ENCODE results near the gene ZDHHC11B.
A peak's percentile ranks its signal among the peaks of the same experiment; 100 is the strongest.
"Not testable (repeated sequence)": the region's sequence is repeated elsewhere in the genome, so short reads cannot be mapped to it uniquely, and the experiment has no call there.

The ZDHHC11B gene

GRCh38 chr5:708374-708773 is 76.2 kb downstream of the ZDHHC11B start:
- H3K27me3 ChIP-seq; H3K4me3 ChIP-seq; intact Hi-C loops (cut with DNase I; ENCODE audit: low total_unique reads); H3K9me3 ChIP-seq; H3K27ac ChIP-seq; H3K36me3 ChIP-seq; H3K4me1 ChIP-seq; DNase-seq: not testable (repeated sequence)

GRCh38 chr5:706127-706526 is 78.4 kb downstream of the ZDHHC11B start:
- H3K27ac ChIP-seq; DNase-seq; H3K9me3 ChIP-seq; H3K36me3 ChIP-seq; H3K27me3 ChIP-seq; H3K4me3 ChIP-seq; H3K4me1 ChIP-seq; intact Hi-C loops (cut with DNase I; ENCODE audit: low total_unique reads): not testable (repeated sequence)

GRCh38 chr5:696753-697702 is 87.5 kb downstream of the ZDHHC11B start:
- intact Hi-C loops (cut with DNase I; ENCODE audit: low total_unique reads); DNase-seq; H3K27me3 ChIP-seq; H3K4me1 ChIP-seq; H3K4me3 ChIP-seq; H3K36me3 ChIP-seq; H3K27ac ChIP-seq: not testable (repeated sequence)
- peaks cover 0 to 35% (median 17%) of the 10 kb centered on the region in 3 donors for H3K9me3 ChIP-seq

- intact Hi-C loops (cut with DNase I; ENCODE audit: low total_unique reads); H3K4me1 ChIP-seq: not testable (repeated sequence)
Measured at GRCh38 chr5:696191-696590, 88.3 kb downstream of the ZDHHC11B start.

GRCh38 chr5:695475-695874 is 89.1 kb downstream of the ZDHHC11B start:
- H3K4me1 ChIP-seq; intact Hi-C loops (cut with DNase I; ENCODE audit: low total_unique reads); H3K27me3 ChIP-seq; DNase-seq; H3K27ac ChIP-seq; H3K36me3 ChIP-seq; H3K4me3 ChIP-seq: not testable (repeated sequence)
- peaks cover 0 to 27% (median 17%) of the 10 kb centered on the region in 3 donors for H3K9me3 ChIP-seq

More at GRCh38 chr5:696191-696590, 88.3 kb downstream of the ZDHHC11B start:
- not testable (repeated sequence) for H3K36me3 ChIP-seq, DNase-seq, H3K27ac ChIP-seq, H3K4me3 ChIP-seq, H3K27me3 ChIP-seq
- H3K9me3 ChIP-seq, result peaks cover 0 to 35% (median 17%) of the 10 kb centered on the region in 3 donors

- Histone ChIP-seq H3K4me3 (peak overlapping the region; percentile 59 to 73), H3K9me3 (peaks cover 0 to 17% (median 13%) of the 10 kb centered on the region in 3 donors)
- not testable (repeated sequence) for H3K27me3 ChIP-seq, H3K36me3 ChIP-seq, H3K4me1 ChIP-seq, DNase-seq, H3K27ac ChIP-seq
- intact Hi-C loops (cut with DNase I; ENCODE audit: low total_unique reads), result loop anchor here (5.0 kb wide), 1 partner anchor 88 kb away; the partner anchor contains the start of gene ZDHHC11B
Measured at GRCh38 chr5:694042-694431, 90.5 kb downstream of the ZDHHC11B start.

- not testable (repeated sequence) for H3K4me1 ChIP-seq, H3K36me3 ChIP-seq, H3K27me3 ChIP-seq
- H3K27ac ChIP-seq, result peak within 1 kb of the TSS; percentile 57 to 61
- DNase-seq, result peak; percentile 88 to 94
- peak within 1 kb of the TSS; percentile 59 to 73 for H3K4me3 ChIP-seq
- intact Hi-C loops (cut with DNase I; ENCODE audit: low total_unique reads), result loop anchor here (5.0 kb wide), 1 partner anchor 89 kb away; the partner anchor contains the start of gene ZDHHC11B
- H3K9me3 ChIP-seq, result peaks cover 0 to 12% (median 8%) of the 10 kb centered on the region in 3 donors
Measured at GRCh38 chr5:693271-694041, 91.1 kb downstream of the ZDHHC11B start, which contains the start of gene TPPP. Gene TPPP, minus strand, starts transcription at chr5:693352. Its CDS starts 15,292 bp downstream, at chr5:678060.

GRCh38 chr5:692529-693041 is 91.9 kb downstream of the ZDHHC11B start:
- peak overlapping the region; percentile 44 to 61 for H3K27ac ChIP-seq
- H3K27me3 ChIP-seq, H3K4me1 ChIP-seq, DNase-seq, H3K9me3 ChIP-seq, H3K36me3 ChIP-seq: not testable (repeated sequence)
- intact Hi-C loops (cut with DNase I; ENCODE audit: low total_unique reads), result loop anchor here (5.0 kb wide), 1 partner anchor 90 kb away; the partner anchor contains the start of gene ZDHHC11B
- H3K4me3 ChIP-seq, result peak overlapping the region; percentile 59 to 73

- intact Hi-C loops (cut with DNase I; ENCODE audit: low total_unique reads), result loop anchor here (5.0 kb wide), 1 partner anchor 90 kb away; the partner anchor contains the start of gene ZDHHC11B
- no peak for DNase-seq
- Histone ChIP-seq H3K4me3 (peak overlapping the region; percentile 59 to 73), H3K4me1 (peaks cover 0 to 5% (median 0%) of the 10 kb centered on the region in 4 donors), H3K27ac (no peak overlapping the region), H3K27me3 (no peaks in the 10 kb centered on the region), H3K36me3 (no peaks in the 10 kb centered on the region), H3K9me3 (peaks cover 0 to 1% (median 0%) of the 10 kb centered on the region in 3 donors)
- no peak for TF ChIP-seq CTCF (IDR thresholded peaks at IDR 0.05)
Measured at GRCh38 chr5:691817-692528, 92.6 kb downstream of the ZDHHC11B start.

- DNase-seq, H3K36me3 ChIP-seq, H3K9me3 ChIP-seq, H3K27me3 ChIP-seq, H3K4me1 ChIP-seq, H3K27ac ChIP-seq: not testable (repeated sequence)
- intact Hi-C loops (cut with DNase I; ENCODE audit: low total_unique reads), result loop anchor here (5.0 kb wide), 1 partner anchor 91 kb away; the partner anchor contains the start of gene ZDHHC11B
- H3K4me3 ChIP-seq, result peak overlapping the region in 1 of 2 donors; percentile 18
Measured at GRCh38 chr5:691049-691448, 93.5 kb downstream of the ZDHHC11B start.

- H3K4me1 ChIP-seq, H3K27ac ChIP-seq, H3K9me3 ChIP-seq, H3K4me3 ChIP-seq, DNase-seq, H3K36me3 ChIP-seq, H3K27me3 ChIP-seq: not testable (repeated sequence)
- intact Hi-C loops (cut with DNase I; ENCODE audit: low total_unique reads), result loop anchor here (5.0 kb wide), 1 partner anchor 92 kb away; the partner anchor contains the start of gene ZDHHC11B
Measured at GRCh38 chr5:690293-690692, 94.2 kb downstream of the ZDHHC11B start.

All from tibial artery (tissue), 4 donors.